Neutrophil (primary cell): Measurements from ENCODE around the gene USH2A.

ENCODE experiments used
- H3K27ac ChIP-seq: fragments of 200-600 bp; sonication (generic); 2 replicates; pipeline ENCODE4 v1.5.1; 2016; ENCODE audit warnings: mild to moderate bottlenecking, moderate library complexity
- H3K27me3 ChIP-seq: fragments of 200-600 bp; sonication (generic); 2 replicates; pipeline ENCODE4 v1.6.0; 2016; ENCODE audit warnings: mild to moderate bottlenecking
- H3K36me3 ChIP-seq: fragments of 200-600 bp; sonication (generic); 2 replicates; pipeline ENCODE4 v1.5.1; 2017
- H3K4me1 ChIP-seq, 2 experiments: fragments of 200-600 bp in 1 of 2; sonication (generic) in 1 of 2; 1 replicate in 1 of 2; 2 replicates in 1 of 2; pipeline versions ENCODE4 v1.5.1 to v1.6.1; 2013 to 2016; ENCODE audit warnings: low read depth in 1 of 2, low read length in 1 of 2, mild to moderate bottlenecking in 1 of 2, moderate library complexity in 1 of 2; ENCODE audit not compliant: control insufficient read depth in 1 of 2, insufficient read depth in 1 of 2
- H3K4me3 ChIP-seq, 2 experiments: fragments of 200-600 bp in 1 of 2; sonication (generic) in 1 of 2; 1 replicate in 1 of 2; 2 replicates in 1 of 2; pipeline ENCODE4 v1.5.1; 2013 to 2016; ENCODE audit warnings: low read depth in 1 of 2, low read length in 1 of 2, mild to moderate bottlenecking in 1 of 2, moderate library complexity in 1 of 2
- H3K9me3 ChIP-seq: fragments of 200-600 bp; sonication (generic); 2 replicates; pipeline ENCODE4 v1.5.1; 2016
- CTCF ChIP-seq: fragments of 200-600 bp; sonication (generic); IDR thresholded peaks from 2 replicates; pipeline ENCODE4 v1.5.1; 2016; ENCODE audit warnings: antibody characterized with exemption

Gene USH2A

GRCh38 chr1:216290074-216290473, 133.2 kb downstream of the USH2A start:
- Histone ChIP-seq H3K36me3 (no peaks in the 10 kb centered on the region), H3K4me3 (no peak overlapping the region), H3K4me1 (no peaks in the 10 kb centered on the region), H3K27me3 (no peaks in the 10 kb centered on the region), H3K9me3 (no peaks in the 10 kb centered on the region), H3K27ac (no peak overlapping the region)
- no peak for TF ChIP-seq CTCF

- H3K9me3 ChIP-seq: no peaks in the 10 kb centered on the region
- H3K4me3 ChIP-seq: no peak overlapping the region
- H3K27me3 ChIP-seq: no peaks in the 10 kb centered on the region
- H3K4me1 ChIP-seq: no peaks in the 10 kb centered on the region
- no peak for TF ChIP-seq CTCF
- no peak overlapping the region for H3K27ac ChIP-seq
- no peaks in the 10 kb centered on the region for H3K36me3 ChIP-seq
Measured at GRCh38 chr1:216285052-216285451, 138.2 kb downstream of the USH2A start.

GRCh38 chr1:216281757-216282156, 141.5 kb downstream of the USH2A start:
- no peaks in the 10 kb centered on the region for H3K9me3 ChIP-seq
- no peak for TF ChIP-seq CTCF
- H3K4me3 ChIP-seq: no peak overlapping the region
- H3K27me3 ChIP-seq: no peaks in the 10 kb centered on the region
- H3K27ac ChIP-seq: no peak overlapping the region
- H3K4me1 ChIP-seq: no peaks in the 10 kb centered on the region
- no peaks in the 10 kb centered on the region for H3K36me3 ChIP-seq

GRCh38 chr1:216270086-216270773, 153.0 kb downstream of the USH2A start:
- no peaks in the 10 kb centered on the region for H3K27me3 ChIP-seq
- H3K4me1 ChIP-seq: no peaks in the 10 kb centered on the region
- H3K36me3 ChIP-seq: no peaks in the 10 kb centered on the region
- no peak overlapping the region for H3K27ac ChIP-seq
- no peak overlapping the region for H3K4me3 ChIP-seq
- no peaks in the 10 kb centered on the region for H3K9me3 ChIP-seq
- no peak for TF ChIP-seq CTCF

- H3K27ac ChIP-seq: no peak overlapping the region
- no peaks in the 10 kb centered on the region for H3K36me3 ChIP-seq
- no peaks in the 10 kb centered on the region for H3K4me1 ChIP-seq
- no peak overlapping the region for H3K4me3 ChIP-seq
- TF ChIP-seq CTCF: no peak
- no peaks in the 10 kb centered on the region for H3K27me3 ChIP-seq
- H3K9me3 ChIP-seq: no peaks in the 10 kb centered on the region
Measured at GRCh38 chr1:216261631-216262030, 161.6 kb downstream of the USH2A start.
